Epithelial cell of proximal tubule (primary cell): ENCODE data around the gene GAD2. TPM values are rescaled to one million over a fixed set of nuclear protein-coding genes. Genes with fewer than 3 reads are reported as not detected.

Experiments used
- DNase-seq: peaks from one replicate; pipeline ENCODE4 v3.0.0-alpha.2; 2011; ENCODE audit warnings: low read depth
- H3K4me3 ChIP-seq: 2 replicates; pipeline ENCODE4 v1.5.1; 2011; ENCODE audit warnings: low read depth, mild to moderate bottlenecking, low read length
- total RNA-seq: library from RNA; depleted of rRNA; stranded (reverse); fragments of >200 nt; gene quantifications from 2 replicates; pipeline ENCODE4 v1.2.3, GENCODE V29; 2015
- TF ChIP-seq, protein P1 (sequence below): conservative IDR thresholded peaks from 2 replicates; pipeline ENCODE4 v1.5.1; 2012; ENCODE audit warnings: low read depth, mild to moderate bottlenecking, low read length

GAD2 gene
- total RNA-seq, 1 donor from 2014 or later = not detected

DNA sequence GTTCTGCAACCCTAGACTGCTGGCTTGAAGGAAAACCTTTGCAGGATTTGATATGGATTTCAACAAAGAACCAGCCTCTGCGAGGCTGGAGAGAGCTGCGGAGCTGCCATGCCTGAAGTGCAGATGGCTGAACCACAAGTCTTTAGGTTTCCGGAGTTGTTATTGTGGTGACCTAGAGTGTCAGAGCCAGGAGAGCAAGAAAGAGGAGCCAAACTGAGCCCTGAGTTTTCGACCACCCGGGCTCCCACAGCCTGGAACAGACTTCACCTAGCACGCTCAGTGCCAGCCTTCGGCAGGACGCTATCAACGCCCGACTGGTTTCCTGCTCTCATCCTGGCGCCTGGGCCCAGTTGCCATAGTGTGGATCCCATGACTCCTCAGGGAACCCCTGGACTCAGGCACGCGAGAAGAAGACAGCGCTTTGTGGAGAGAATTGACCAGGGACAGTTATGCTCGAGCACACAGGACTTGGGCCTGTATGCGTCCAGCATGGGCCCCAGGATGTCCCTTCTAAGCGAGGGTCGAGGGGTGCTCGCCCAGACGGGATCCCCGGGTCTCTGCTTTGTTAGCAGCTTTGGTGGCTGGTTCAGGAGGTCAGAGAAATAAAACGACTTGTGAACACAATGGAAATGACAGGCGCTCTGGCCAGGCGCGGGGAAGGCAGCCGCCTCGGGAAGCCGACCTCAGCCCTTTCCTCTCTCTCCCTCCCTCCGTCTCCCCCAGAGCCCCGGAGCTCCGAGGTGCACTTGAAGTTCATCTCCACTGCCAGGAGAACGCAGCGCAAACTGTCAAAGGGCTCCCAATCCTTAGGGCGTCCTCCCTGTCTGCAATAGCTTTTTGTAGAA, 1.8 kb upstream of the GAD2 start:
- TF ChIP-seq, protein P1, sequence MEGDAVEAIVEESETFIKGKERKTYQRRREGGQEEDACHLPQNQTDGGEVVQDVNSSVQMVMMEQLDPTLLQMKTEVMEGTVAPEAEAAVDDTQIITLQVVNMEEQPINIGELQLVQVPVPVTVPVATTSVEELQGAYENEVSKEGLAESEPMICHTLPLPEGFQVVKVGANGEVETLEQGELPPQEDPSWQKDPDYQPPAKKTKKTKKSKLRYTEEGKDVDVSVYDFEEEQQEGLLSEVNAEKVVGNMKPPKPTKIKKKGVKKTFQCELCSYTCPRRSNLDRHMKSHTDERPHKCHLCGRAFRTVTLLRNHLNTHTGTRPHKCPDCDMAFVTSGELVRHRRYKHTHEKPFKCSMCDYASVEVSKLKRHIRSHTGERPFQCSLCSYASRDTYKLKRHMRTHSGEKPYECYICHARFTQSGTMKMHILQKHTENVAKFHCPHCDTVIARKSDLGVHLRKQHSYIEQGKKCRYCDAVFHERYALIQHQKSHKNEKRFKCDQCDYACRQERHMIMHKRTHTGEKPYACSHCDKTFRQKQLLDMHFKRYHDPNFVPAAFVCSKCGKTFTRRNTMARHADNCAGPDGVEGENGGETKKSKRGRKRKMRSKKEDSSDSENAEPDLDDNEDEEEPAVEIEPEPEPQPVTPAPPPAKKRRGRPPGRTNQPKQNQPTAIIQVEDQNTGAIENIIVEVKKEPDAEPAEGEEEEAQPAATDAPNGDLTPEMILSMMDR = no peak
- no peak for DNase-seq
- H3K4me3 ChIP-seq = no peak overlapping the region

DNA sequence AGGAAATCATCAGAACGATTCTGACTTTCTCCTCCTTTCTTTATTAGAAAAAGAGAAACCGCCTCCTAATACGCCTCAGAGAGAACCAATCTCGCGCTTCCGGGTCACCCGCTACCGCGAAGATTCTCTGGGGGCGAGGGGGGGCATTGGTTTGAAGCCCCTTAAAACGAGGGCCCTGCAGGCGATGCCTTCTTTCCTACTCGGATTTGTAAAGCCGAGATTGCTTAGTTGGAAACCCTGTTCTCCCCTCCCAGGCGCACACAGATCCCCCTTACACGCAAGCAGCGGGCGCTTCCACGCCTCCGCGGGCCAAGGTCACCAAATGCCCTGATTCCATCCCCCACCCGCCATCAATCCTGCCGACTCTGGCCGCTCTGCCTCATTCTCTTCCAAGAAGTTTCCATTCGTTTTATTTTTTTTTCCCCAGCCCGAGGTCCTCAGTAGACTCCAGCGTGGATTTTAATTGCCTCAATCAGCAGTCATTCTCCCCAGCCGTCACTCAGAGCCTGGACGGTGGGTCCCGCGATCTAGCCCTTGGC, 1.1 kb upstream of the GAD2 start:
- no peak for DNase-seq
- TF ChIP-seq, protein P1 = no peak

DNA sequence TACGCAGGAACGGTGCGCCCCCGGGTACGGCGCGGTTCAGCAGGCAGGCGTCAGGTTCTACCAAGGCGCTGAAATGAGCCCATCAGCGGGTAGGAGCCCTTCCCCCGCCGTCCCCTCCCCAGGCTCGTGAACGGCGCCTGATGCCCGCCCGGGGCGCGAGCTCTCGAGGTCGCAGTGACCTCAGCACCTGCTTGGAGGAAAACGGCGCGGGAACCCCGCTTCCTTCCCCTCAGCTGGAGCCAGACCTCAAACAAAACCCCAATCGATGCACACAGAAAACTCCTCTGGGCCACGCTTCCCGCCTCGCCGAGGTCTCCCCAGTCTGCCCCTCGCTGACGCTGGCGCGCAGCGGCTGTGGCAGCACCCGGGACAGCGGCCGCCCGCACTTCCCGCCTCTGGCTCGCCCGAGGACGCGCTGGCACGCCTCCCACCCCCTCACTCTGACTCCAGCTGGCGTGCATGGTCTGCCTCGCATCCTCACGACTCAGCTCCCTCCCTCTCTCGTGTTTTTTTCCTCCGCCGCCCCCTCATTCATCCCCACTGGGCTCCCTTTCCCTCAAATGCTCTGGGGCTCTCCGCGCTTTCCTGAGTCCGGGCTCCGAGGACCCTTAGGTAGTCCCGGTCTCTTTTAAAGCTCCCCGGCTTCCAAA, 514 bp upstream of the GAD2 start:
- TF ChIP-seq, protein P1 = no peak
- DNase-seq = no peak
- H3K4me3 ChIP-seq = no peak overlapping the region

More for the DNA sequence above, 1.1 kb upstream of the GAD2 start:
- H3K4me3 ChIP-seq = no peak overlapping the region

DNA sequence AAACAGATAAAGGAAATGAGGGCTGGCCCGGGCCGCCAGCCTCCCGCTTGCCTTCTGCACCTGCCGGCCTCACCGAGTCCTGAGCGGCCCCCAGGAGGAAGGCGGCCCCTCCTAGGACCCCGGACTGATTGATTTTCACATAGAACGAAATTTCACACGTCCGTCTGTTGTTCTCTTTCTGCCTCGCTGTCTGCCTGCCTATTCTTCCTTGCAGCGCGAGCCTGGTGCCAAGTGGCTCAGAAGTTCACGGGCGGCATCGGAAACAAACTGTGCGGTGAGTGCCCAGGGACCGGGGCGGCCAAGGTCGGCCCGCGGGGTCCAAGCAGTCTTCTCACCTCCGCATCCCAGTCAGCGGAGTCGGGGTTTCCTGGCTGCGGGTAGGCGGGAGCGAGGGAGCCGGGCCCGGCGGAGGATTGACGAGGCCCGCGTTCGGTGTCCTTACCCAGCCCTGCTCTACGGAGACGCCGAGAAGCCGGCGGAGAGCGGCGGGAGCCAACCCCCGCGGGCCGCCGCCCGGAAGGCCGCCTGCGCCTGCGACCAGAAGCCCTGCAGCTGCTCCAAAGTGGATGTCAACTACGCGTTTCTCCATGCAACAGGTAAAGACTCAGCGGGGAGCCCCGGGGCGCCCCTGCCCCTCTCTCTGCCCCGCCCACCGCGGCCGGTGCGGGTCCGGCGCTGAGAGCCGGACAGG, 967 bp downstream of the GAD2 start:
- DNase-seq = no peak
- no peak overlapping the region for H3K4me3 ChIP-seq
- TF ChIP-seq, protein P1 = no peak

DNA sequence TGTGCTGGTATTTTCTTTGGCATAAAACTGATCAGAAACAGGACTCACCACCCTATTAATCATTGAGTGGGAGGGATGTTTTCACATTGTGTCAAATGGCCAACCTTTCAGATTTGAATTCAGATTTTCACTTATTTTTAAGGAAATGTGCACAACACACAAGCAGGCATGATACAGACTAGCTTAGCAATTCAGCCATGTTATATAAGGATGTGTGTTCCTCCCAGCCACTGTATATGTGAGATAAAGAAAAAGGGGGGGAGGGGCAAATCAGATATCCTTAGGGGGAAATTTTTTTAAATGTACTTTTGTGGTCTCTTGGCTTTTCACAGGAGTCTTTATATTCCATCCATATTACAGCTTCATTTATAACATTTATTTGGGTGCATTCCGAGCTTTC, 3.1 kb downstream of the GAD2 start:
- DNase-seq = no peak
- H3K4me3 ChIP-seq = no peak overlapping the region
- TF ChIP-seq, protein P1 = no peak

DNA sequence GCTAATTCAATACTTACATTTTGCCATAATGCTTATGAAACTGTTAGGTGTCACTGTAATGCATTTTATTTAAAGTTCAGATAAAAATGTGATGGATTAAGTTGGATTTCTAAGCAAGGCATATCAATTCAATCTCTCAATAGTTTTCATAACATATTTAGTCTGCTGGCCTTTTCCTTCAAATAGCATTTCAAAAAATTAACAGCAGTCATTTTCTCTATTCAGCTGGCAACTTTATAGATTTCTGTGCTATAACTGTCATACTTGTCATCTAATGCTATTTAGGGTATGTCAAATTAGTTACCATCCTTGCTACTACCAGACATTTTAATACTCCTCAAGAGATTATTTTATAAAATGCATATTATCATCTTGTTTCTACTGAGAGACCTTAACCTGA, 4.3 kb downstream of the GAD2 start:
- TF ChIP-seq, protein P1 = no peak
- no peak overlapping the region for H3K4me3 ChIP-seq
- no peak for DNase-seq
